Stomach (tissue), 9 donors: Measurements from ENCODE around the gene TPH2. TPM values are rescaled to one million over a fixed set of nuclear protein-coding genes. Genes with fewer than 3 reads are reported as not detected.

Experiments
- DNase-seq, 2 donors: peaks; one replicate each; pipeline versions ENCODE4 v3.0.0 to v3.0.0-alpha.2; 2013 to 2019
- H3K27ac ChIP-seq, 5 donors: fragments of 200-600 bp in 4 of 5; sonication (generic) in 4 of 5; one replicate each; pipeline ENCODE4 v1.5.1; 2013 to 2019; ENCODE audit warnings: mild to moderate bottlenecking in 1 of 5, moderate library complexity in 1 of 5
- H3K27me3 ChIP-seq, 3 donors: fragments of 200-600 bp; sonication (generic); one replicate each; pipeline ENCODE4 v1.5.1; 2017 to 2019; ENCODE audit warnings: mixed run types in 1 of 3
- H3K36me3 ChIP-seq, 4 donors: fragments of 200-600 bp; sonication (generic); 1 replicate in 3 of 4; 2 replicates in 1 of 4; pipeline ENCODE4 v1.5.1; 2016 to 2019
- H3K4me1 ChIP-seq, 4 donors: fragments of 200-600 bp; sonication (generic); one replicate each; pipeline ENCODE4 v1.5.1; 2016 to 2019
- H3K4me3 ChIP-seq, 4 donors: fragments of 200-600 bp; sonication (generic) in 3 of 4; one replicate each; pipeline ENCODE4 v1.5.1; 2016 to 2019; ENCODE audit warnings: mild to moderate bottlenecking in 1 of 4
- H3K9me3 ChIP-seq, 4 donors: fragments of 200-600 bp; sonication (generic); one replicate each; pipeline ENCODE4 v1.5.1; 2016 to 2019
- EP300 ChIP-seq: sonication (generic); formaldehyde crosslinking; IDR thresholded peaks from one replicate; pipeline ENCODE4 v1.6.1; 2017; ENCODE audit warnings: antibody characterized with exemption
- POLR2A ChIP-seq, 4 donors: fragments of 450-650 bp; IDR thresholded peaks; one replicate each; pipeline ENCODE4 v1.6.1; 2016; ENCODE audit warnings: antibody characterized with exemption in 4 of 4, control low read depth in 2 of 4, mild to moderate bottlenecking in 1 of 4, moderate library complexity in 1 of 4
- POLR2AphosphoS5 ChIP-seq, 3 donors: sonication (generic); formaldehyde crosslinking; IDR thresholded peaks; one replicate each; pipeline ENCODE4 v1.6.1; 2016; ENCODE audit warnings: antibody characterized with exemption in 3 of 3
- WGBS, 5 donors: extraction: QIAGEN DNeasy Blood & Tissue Kit in 3 of 5; methylation state at CpG; one replicate each; pipeline versions ENCODE4 v1.1.5 to v1.1.7; 2013 to 2018; 5-methylcytosine and 5-hydroxymethylcytosine counted together
- intact Hi-C: fragments of 100-400 bp; cut with DNase I; formaldehyde crosslinking; loops from one replicate; pipeline ENCODE4 v1.15.1; 2023; ENCODE audit warnings: low total_unique reads
- polyA plus RNA-seq, 3 donors: library from polyadenylated mRNA; stranded (reverse); fragments of 200-250 nt; gene quantifications; one replicate each; pipeline ENCODE4 v1.2.3, GENCODE V29; 2013
- total RNA-seq, 5 donors: library from RNA; depleted of rRNA; stranded (reverse); fragments of >200 nt; gene quantifications; one replicate each; pipeline versions ENCODE4 v1.1.0 to v1.2.3, GENCODE V29; 2014 to 2016
- TF ChIP-seq, protein P1 (sequence below), 7 experiments: fragments of 450-650 bp in 4 of 7; fragments of 200-600 bp in 3 of 7; sonication (generic) in 3 of 7; IDR thresholded peaks; one replicate each; pipeline ENCODE4 v1.5.1; 2016 to 2019; ENCODE audit warnings: antibody characterized with exemption in 7 of 7, control low read depth in 2 of 7, mild to moderate bottlenecking in 1 of 7
- donor health status: healthy with polysubstance abuse.
- donor health status: Bipolar disorder and iron deficiency.
- donor health status: healthy.

Gene TPH2
- total and polyA plus RNA-seq, 8 donors, result 0.37 TPM; not detected in 7

DNA sequence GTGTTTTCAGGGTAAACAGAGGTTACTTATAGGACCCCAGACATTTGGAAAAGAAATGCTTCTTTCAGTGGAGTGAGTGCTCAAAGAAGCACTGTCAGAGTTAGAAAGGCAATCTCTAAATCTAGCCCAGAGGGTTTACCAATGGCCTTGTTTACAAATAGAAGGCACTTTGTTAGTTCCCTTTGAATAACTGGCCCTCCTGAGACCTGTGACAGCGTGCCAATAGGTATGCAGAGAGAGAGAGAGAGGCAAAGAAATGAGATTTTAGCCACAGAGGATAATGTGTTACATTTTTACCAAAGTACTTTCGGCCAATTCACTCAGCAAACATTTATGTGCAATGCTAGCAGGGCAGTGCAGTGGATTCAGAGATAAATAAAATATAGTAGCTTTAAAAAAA, 41.9 kb downstream of the TPH2 start:
- Histone ChIP-seq H3K9me3 (no peaks in the 10 kb centered on the region), H3K36me3 (no peaks in the 10 kb centered on the region), H3K27me3 (no peaks in the 10 kb centered on the region), H3K4me1 (no peaks in the 10 kb centered on the region), H3K4me3 (no peak overlapping the region), H3K27ac (no peak overlapping the region)
- no peak for DNase-seq
- intact Hi-C loops, result no loop called here
- whole genome bisulfite sequencing, 5 donors, result 27 to 55% (median 34%) methylated on average over 2 of the region's 2 CpGs
- TF ChIP-seq, protein P1, sequence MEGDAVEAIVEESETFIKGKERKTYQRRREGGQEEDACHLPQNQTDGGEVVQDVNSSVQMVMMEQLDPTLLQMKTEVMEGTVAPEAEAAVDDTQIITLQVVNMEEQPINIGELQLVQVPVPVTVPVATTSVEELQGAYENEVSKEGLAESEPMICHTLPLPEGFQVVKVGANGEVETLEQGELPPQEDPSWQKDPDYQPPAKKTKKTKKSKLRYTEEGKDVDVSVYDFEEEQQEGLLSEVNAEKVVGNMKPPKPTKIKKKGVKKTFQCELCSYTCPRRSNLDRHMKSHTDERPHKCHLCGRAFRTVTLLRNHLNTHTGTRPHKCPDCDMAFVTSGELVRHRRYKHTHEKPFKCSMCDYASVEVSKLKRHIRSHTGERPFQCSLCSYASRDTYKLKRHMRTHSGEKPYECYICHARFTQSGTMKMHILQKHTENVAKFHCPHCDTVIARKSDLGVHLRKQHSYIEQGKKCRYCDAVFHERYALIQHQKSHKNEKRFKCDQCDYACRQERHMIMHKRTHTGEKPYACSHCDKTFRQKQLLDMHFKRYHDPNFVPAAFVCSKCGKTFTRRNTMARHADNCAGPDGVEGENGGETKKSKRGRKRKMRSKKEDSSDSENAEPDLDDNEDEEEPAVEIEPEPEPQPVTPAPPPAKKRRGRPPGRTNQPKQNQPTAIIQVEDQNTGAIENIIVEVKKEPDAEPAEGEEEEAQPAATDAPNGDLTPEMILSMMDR (IDR thresholded peaks at IDR 0.05), result no peak
- no peak for TF ChIP-seq POLR2AphosphoS5 (IDR thresholded peaks at IDR 0.05)
- no peak for TF ChIP-seq EP300

DNA sequence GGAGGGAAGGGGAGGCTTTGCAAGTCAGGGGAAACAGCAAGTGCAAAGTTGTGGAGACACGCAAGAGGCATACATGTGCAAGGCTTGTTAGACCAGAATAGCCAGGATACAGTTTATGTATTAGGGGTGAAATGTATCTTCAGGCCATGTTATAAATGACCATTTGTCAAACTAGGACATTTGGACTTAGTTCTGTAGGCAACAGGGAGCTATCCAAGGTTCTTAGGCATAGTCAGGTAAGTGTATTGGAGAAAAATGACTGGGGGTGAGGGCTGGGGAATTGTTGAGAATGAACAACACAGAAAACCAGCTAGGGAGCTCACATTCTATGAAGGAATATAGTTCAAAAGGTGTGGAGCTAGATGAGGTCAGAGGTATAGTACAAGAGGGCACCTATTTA, 42.5 kb downstream of the TPH2 start:
- peak in 1 of 2 donors; percentile 12 for DNase-seq
- Histone ChIP-seq H3K27ac (no peak overlapping the region), H3K4me3 (no peak overlapping the region), H3K27me3 (no peaks in the 10 kb centered on the region), H3K4me1 (no peaks in the 10 kb centered on the region), H3K9me3 (no peaks in the 10 kb centered on the region), H3K36me3 (no peaks in the 10 kb centered on the region)
- intact Hi-C loops, result no loop called here
- no peak for TF ChIP-seq EP300
- TF ChIP-seq, protein P1 (IDR thresholded peaks at IDR 0.05), result no peak
- TF ChIP-seq POLR2A (IDR thresholded peaks at IDR 0.05), result no peak
- no peak for TF ChIP-seq POLR2AphosphoS5 (IDR thresholded peaks at IDR 0.05)
- 74 to 90% (median 85%) methylated on average over 1 of the region's 1 CpG for WGBS, 5 donors

- 23 to 38% (median 34%) methylated on average over 2 of the region's 2 CpGs for WGBS, 5 donors
- Histone ChIP-seq H3K36me3 (no peaks in the 10 kb centered on the region), H3K27me3 (peaks cover 0 to 6% (median 0%) of the 10 kb centered on the region in 3 donors), H3K4me1 (no peaks in the 10 kb centered on the region), H3K4me3 (no peak overlapping the region), H3K9me3 (no peaks in the 10 kb centered on the region), H3K27ac (no peak overlapping the region)
- intact Hi-C loops, result no loop called here
- DNase-seq, result no peak
- TF ChIP-seq, protein P1 (IDR thresholded peaks at IDR 0.05), result no peak
- TF ChIP-seq EP300, result no peak
- no peak for TF ChIP-seq POLR2A (IDR thresholded peaks at IDR 0.05)
- no peak for TF ChIP-seq POLR2AphosphoS5 (IDR thresholded peaks at IDR 0.05)
Measured at GRCh38 chr12:71994715-71995114, 56.1 kb downstream of the TPH2 start.

GRCh38 chr12:71999795-72000194, 61.1 kb downstream of the TPH2 start:
- Histone ChIP-seq H3K27ac (no peak overlapping the region), H3K4me1 (no peaks in the 10 kb centered on the region), H3K27me3 (no peaks in the 10 kb centered on the region), H3K4me3 (no peak overlapping the region), H3K36me3 (no peaks in the 10 kb centered on the region), H3K9me3 (no peaks in the 10 kb centered on the region)
- no peak for DNase-seq
- intact Hi-C loops, result no loop called here
- no peak for TF ChIP-seq EP300
- TF ChIP-seq, protein P1 (IDR thresholded peaks at IDR 0.05), result no peak
- WGBS, 5 donors, result 41 to 56% (median 50%) methylated on average over 1 of the region's 1 CpG
